Kidney epithelial cell (primary cell): ENCODE measurements around the gene MTF2. TPM values are rescaled to one million over a fixed set of nuclear protein-coding genes. Genes with fewer than 3 reads are reported as not detected.

Experiments used
- DNase-seq: peaks from one replicate; pipeline ENCODE4 v3.0.0-alpha.2; 2010; ENCODE audit warnings: low read depth
- H3K27me3 ChIP-seq: 2 replicates; pipeline ENCODE4 v1.6.0; 2011; ENCODE audit warnings: low read length; ENCODE audit not compliant: control insufficient read depth, insufficient read depth
- H3K36me3 ChIP-seq: 2 replicates; pipeline ENCODE4 v1.5.1; 2011; ENCODE audit warnings: low read length; ENCODE audit not compliant: control insufficient read depth, insufficient read depth
- H3K4me3 ChIP-seq: 2 replicates; pipeline ENCODE4 v1.5.1; 2011; ENCODE audit warnings: low read depth, mild to moderate bottlenecking, control low read depth, low read length
- CTCF ChIP-seq: IDR thresholded peaks from 2 replicates; pipeline ENCODE4 v1.5.1; 2011; ENCODE audit warnings: mild to moderate bottlenecking, moderate library complexity, low read length, control low read depth, inconsistent platforms; ENCODE audit not compliant: insufficient read depth, poor library complexity, severe bottlenecking
- total RNA-seq: library from RNA; depleted of rRNA; stranded (reverse); fragments of >200 nt; gene quantifications from 2 replicates; pipeline ENCODE4 v1.2.3, GENCODE V29; 2015

Gene MTF2
- total RNA-seq, 1 donor from 2014 or later: 18.1 TPM

DNA sequence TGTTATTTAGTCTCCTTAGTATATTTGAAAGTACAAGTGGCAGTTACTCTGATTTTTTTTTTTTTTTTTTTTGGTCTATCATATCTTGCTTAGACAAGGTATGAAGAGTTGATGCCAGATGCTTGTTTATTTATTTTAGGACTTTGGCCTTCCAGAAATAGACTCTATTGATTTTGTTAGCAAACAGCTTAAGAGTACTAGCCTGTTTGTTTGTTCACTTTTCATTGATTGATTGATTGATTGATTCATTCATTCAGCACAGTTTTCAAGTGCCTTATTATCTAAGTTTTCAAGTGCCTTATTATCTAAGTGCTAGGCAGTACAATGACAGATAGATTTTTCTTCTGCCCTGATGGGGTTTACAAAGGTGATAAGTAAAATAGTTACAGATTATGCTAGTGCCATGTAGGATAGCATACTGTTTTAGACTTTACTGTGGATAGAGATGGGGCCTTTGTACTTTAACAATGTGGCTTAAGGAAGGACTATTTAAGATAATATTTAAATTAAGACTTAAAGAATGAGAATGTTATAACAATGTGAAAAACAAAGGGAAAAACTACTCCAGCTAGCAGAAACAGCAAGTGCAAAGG, 50.5 kb downstream of the MTF2 start:
- Histone ChIP-seq H3K4me3 (no peak overlapping the region), H3K36me3 (no peaks in the 10 kb centered on the region), H3K27me3 (no peaks in the 10 kb centered on the region)
- DNase-seq: no peak
- TF ChIP-seq CTCF: no peak

DNA sequence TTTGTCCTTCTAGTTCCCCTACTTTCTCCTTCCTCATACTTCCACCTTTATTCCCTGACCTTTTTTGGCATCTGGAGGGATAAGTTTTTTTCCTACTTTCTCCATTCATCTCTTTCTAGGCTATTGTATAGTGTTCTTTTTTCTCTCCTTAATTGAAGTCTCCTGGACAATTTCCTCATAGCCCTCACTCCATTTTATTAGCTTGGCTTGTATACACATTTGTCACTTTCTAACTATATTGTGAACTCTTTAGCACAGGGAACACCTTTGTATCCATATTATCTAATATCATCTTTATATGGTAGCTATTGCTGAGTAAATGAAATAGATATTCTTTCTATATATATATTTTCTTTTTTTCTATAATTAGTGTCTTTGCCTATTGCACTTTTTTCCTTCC, 53.6 kb downstream of the MTF2 start:
- TF ChIP-seq CTCF: no peak
- DNase-seq: no peak
- H3K36me3 ChIP-seq: no peaks in the 10 kb centered on the region
- H3K27me3 ChIP-seq: no peaks in the 10 kb centered on the region
- no peak overlapping the region for H3K4me3 ChIP-seq

DNA sequence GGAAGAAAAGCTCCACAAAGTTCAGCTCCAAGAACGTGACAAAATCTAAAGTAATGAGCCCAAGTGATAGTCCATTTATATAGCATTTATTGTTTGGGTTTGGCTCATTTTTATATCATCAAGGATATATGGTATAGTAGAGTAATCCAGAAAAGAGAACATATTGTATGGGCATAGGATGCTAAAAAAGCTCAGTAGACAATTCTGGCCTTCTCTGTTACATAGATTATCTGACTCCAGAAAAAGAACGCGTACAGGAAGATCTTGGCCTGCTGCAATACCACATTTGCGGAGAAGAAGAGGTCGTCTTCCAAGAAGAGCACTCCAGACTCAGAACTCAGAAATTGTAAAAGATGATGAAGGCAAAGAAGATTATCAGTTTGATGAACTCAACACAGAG, 57.4 kb downstream of the MTF2 start:
- TF ChIP-seq CTCF: no peak
- H3K36me3 ChIP-seq: no peaks in the 10 kb centered on the region
- H3K27me3 ChIP-seq: no peaks in the 10 kb centered on the region
- H3K4me3 ChIP-seq: no peak overlapping the region
- no peak for DNase-seq

GRCh38 chr1:93137604-93138292, 58.7 kb downstream of the MTF2 start:
- H3K27me3 ChIP-seq: no peaks in the 10 kb centered on the region
- no peak overlapping the region for H3K4me3 ChIP-seq
- no peak for TF ChIP-seq CTCF
- no peaks in the 10 kb centered on the region for H3K36me3 ChIP-seq
- DNase-seq: no peak

DNA sequence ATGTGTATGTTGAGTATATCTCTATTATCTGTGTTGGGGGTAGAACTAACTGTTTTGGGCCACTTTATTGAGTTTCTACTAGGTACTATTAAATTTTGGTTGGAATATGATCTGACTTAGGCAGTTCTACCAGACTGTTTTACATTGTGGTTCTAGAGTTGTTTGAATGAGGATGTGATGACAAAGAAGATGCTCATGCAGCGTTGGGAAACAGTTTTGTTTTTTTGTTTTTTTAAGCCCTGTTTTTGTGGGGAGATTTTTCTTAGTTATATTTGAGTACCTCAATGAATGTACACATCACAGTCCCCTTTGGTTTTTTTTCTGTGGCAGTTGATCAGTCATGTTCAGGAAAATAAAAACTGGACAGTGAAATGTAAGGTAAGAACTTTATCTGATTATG, 61.0 kb downstream of the MTF2 start:
- no peaks in the 10 kb centered on the region for H3K27me3 ChIP-seq
- H3K36me3 ChIP-seq: no peaks in the 10 kb centered on the region
- no peak overlapping the region for H3K4me3 ChIP-seq
- TF ChIP-seq CTCF: no peak
- DNase-seq: no peak

- Histone ChIP-seq H3K4me3 (no peak overlapping the region), H3K36me3 (no peaks in the 10 kb centered on the region), H3K27me3 (no peaks in the 10 kb centered on the region)
- no peak for DNase-seq
- no peak for TF ChIP-seq CTCF
These were observed 63.1 kb downstream of the MTF2 start for GRCh38 chr1:93142161-93142560.
